Measurements from ENCODE around the gene TRAF3IP1.

The TRAF3IP1 gene

GRCh38 chr2:238284802-238285515 lies 35.4 kb upstream of the TRAF3IP1 start:
- no peak overlapping the region for H3K4me3 ChIP-seq (ENCODE audit: low read length)
- no peak for TF ChIP-seq ZNF274 (IDR thresholded peaks at IDR 0.05; ENCODE audit: low read depth, low read length)

- TF ChIP-seq ZNF274 (IDR thresholded peaks at IDR 0.05; ENCODE audit: low read depth, low read length) = no peak
- no peak overlapping the region for H3K4me3 ChIP-seq (ENCODE audit: low read length)
Measured at GRCh38 chr2:238285653-238286082, 34.6 kb upstream of the TRAF3IP1 start.

DNA sequence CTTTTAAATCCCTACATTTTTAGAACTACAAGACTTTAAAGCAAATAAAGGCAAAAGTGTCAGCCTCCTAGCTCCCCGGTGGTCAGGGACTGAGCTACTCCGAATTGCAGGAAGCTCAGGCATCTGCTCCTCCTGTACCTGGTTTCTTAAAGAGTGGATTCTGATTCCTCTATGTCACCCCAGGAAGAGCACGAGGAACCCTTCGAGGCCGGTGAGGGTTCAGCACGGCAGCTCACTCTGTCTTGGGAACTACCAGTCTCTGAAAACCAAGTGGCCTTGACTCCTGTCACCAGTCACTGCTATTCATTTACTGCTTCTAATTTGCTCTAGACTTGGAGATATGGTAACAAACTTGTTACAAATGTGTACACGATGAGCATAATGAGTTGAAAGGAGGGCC lies 34.2 kb upstream of the TRAF3IP1 start:
- no peak overlapping the region for H3K4me3 ChIP-seq (ENCODE audit: low read length)
- TF ChIP-seq ZNF274 (IDR thresholded peaks at IDR 0.05; ENCODE audit: low read depth, low read length) = no peak

- TF ChIP-seq ZNF274 (IDR thresholded peaks at IDR 0.05; ENCODE audit: low read depth, low read length) = no peak
- H3K4me3 ChIP-seq (ENCODE audit: low read length) = no peak overlapping the region
Measured at GRCh38 chr2:238286551-238286950, 33.8 kb upstream of the TRAF3IP1 start.

DNA sequence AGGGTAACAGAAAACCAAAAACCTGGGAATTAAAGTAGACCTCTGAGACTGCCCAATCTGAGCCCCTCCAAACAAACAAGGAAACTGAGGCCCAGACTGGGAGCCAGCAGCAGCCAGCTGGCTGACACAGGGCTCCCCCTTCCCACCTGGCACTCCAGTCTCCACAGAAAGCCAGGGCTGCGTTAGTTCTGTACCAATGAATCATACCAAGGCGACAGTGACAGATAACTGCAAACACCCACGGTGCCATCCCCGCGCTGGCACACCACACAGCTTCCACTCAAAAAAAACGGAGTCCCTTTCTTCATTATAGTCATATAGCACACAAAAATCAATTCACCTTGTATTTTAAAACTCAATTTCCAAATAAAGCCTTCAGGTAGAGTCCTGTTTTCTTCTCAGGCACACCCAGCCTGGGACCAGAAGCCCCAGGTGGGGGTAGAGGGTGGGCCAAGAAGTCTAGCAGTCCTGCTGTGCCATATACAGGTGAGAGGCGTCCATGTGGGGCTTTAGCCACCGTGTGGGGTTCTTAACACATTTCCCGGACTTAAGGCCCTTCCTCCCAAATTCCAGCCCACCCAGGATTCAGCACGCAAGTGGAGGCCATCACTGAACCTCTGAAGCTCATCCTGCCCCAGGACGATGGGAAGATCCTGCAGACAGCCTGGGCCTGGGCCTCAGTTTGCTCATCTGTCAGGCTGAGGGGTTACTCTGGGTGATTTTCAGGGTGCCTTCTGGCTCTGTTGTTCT lies 33.2 kb upstream of the TRAF3IP1 start:
- peak overlapping the region; percentile 86; the same call in 1 of the 2 replicates for H3K4me3 ChIP-seq (ENCODE audit: low read length)
- no peak for TF ChIP-seq ZNF274 (IDR thresholded peaks at IDR 0.05; ENCODE audit: low read depth, low read length)

DNA sequence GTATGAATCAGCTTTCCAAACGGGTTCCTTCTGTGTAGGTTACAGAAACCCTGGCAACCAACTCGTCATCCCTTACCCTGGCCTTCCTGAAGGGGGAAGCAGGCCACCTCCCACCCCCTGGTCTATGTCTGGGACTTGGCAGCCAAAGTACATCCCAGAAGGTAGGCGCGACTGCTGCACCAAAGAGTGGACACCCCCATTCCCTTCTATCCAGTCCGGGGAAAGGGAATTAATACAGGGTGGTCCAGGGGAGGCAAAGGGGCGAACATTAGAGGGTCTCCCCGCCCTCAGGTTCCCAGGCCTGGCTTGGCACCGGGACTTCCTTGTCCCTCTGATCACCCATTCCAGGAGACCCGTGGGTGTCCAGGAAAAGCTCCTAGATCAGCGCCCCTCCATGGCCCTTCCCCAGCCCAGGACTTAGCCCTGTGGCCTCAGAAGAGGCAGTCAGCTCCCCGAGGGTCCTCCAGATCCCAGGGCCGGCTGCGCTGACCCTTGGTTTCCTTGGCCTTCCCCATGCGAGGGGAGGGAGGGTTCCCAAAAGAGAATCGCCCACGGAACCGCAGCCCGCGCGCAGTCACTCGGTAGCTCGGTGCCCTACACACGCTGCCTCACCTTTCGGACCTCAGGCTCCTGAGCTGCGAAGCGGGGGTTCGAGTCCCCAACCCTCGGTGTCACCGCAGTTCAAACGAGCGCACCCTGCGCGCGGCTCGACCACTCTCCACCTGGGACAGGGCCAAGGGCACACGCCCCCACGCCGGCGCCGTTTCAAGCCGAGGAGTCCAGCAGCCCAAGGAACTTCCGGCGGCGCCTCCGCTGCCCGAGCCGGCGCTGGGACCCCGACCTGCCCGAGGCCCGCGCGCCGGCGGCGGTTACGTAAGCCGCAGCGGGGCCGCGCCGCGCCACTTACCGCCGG lies 32.3 kb upstream of the TRAF3IP1 start, which contains the start of gene PER2:
PER2 (minus strand) TSS at position 874 of the 913 bp plus-strand sequence. CDS start 10,674 bp downstream, outside the sequence.
- TF ChIP-seq ZNF274 (IDR thresholded peaks at IDR 0.05; ENCODE audit: low read depth, low read length) = no peak
- peak within 1 kb of the TSS; percentile 86 for H3K4me3 ChIP-seq (ENCODE audit: low read length)

GRCh38 chr2:238288650-238289573 lies 31.4 kb upstream of the TRAF3IP1 start:
- no peak for TF ChIP-seq ZNF274 (IDR thresholded peaks at IDR 0.05; ENCODE audit: low read depth, low read length)
- peak overlapping the region; percentile 86 for H3K4me3 ChIP-seq (ENCODE audit: low read length)

- TF ChIP-seq ZNF274 (IDR thresholded peaks at IDR 0.05; ENCODE audit: low read depth, low read length) = no peak
- peak overlapping the region; percentile 81 for H3K4me3 ChIP-seq (ENCODE audit: low read length)
Measured at GRCh38 chr2:238289574-238289973, 30.7 kb upstream of the TRAF3IP1 start.

- no peak for TF ChIP-seq ZNF274 (IDR thresholded peaks at IDR 0.05; ENCODE audit: low read depth, low read length)
- no peak overlapping the region for H3K4me3 ChIP-seq (ENCODE audit: low read length)
Measured at GRCh38 chr2:238290091-238290509, 30.2 kb upstream of the TRAF3IP1 start.

DNA sequence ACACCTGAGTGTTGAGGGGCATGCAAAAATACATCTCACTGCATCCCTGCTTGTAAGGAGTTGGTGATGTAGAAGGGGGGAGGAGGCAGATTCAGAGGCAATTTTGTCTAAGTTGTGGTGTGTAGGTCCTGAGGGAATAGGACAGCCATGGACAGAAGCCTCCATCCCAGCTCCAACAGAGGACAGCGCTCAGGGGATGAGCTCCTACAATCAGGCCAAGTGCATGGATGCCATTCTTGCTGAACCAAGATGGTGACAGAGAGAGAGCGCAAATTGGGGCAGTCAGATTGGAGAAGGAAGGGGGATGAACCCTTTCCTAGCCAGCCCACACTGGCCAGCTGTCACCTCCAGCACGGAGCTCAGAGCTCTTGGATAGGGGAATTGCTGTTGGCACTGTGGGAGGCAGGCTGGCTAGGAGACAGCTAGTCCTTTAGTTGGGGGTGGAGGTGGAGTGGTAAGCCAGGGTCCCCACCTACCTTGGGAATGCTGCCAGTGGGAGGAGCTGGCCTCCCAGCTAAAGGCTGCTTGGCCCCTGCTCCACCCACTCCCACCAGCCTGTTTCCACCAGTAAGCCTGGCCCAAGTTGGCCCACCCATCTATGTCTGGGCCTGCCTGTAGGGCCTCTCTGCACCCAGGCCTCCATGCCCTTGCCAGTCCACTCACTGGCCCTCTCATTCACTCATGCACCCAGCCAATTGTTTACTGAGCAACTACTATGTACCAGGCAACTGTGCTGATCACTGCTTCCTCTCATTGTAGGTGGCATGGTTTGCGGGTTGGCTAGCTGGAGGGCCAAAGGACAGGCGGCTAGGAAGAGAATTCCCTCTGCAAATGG lies 29.4 kb upstream of the TRAF3IP1 start:
- H3K4me3 ChIP-seq (ENCODE audit: low read length) = no peak overlapping the region
- no peak for TF ChIP-seq ZNF274 (IDR thresholded peaks at IDR 0.05; ENCODE audit: low read depth, low read length)

DNA sequence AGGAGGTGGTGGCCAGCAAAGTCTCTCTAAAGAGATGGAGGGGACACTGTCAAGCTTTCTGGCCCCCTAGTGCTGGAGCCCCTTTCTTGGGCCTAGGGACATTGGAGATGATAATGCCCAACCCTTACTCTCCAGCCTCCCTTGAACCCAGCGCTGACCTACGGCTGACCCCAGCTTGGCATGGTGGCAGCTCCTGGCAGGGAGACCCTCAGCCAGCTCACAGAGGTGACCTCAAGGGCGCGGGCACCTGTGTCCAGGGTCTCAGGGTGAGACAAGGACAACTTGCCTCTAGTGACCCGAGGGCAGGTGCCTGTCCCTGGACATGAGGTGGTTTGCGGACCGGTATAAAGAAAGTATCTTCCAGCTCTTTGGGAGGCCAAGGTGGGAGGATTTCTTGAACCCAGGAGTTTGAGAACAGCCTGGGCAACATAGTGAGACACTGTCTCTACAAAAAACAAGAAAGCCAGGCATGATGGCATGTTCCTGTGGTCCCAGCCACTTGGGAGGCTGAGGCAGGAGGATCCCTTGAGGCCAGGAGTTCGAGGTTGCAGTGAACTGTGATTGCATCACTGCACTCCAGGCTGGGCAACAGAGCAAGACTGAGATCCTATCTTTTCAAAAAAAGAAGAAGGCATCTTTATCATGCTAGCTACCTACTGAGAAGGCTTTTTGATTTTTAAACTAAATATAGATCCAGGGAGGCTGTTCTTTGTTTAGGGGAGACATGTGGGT lies 28.6 kb upstream of the TRAF3IP1 start:
- no peak overlapping the region for H3K4me3 ChIP-seq (ENCODE audit: low read length)
- no peak for TF ChIP-seq ZNF274 (IDR thresholded peaks at IDR 0.05; ENCODE audit: low read depth, low read length)

- TF ChIP-seq ZNF274 (IDR thresholded peaks at IDR 0.05; ENCODE audit: low read depth, low read length) = no peak
Measured at GRCh38 chr2:238294046-238294392, 26.3 kb upstream of the TRAF3IP1 start.

More at GRCh38 chr2:238294046-238294392, 26.3 kb upstream of the TRAF3IP1 start:
- no peak overlapping the region for H3K4me3 ChIP-seq (ENCODE audit: low read length)

Data from GM08714 (cell line).